Posterior vena cava (tissue), 2 donors: Measurements from ENCODE around the gene RBBP4. TPM values are rescaled to one million over a fixed set of nuclear protein-coding genes. Genes with fewer than 3 reads are reported as not detected.
A peak's percentile ranks its signal among the peaks of the same experiment; 100 is the strongest.
"Not testable (repeated sequence)": the region's sequence is repeated elsewhere in the genome, so short reads cannot be mapped to it uniquely, and the experiment has no call there.

Experiments
- DNase-seq: peaks from one replicate; pipeline ENCODE4 v3.0.0-alpha.2; 2020; ENCODE audit warnings: low spot score
- intact Hi-C, 2 donors: fragments of 100-400 bp; cut with DNase I; formaldehyde crosslinking; loops; one replicate each; pipeline versions ENCODE4 v1.14.1 to v1.14.2; 2022 to 2023
- total RNA-seq, 2 donors: library from RNA; stranded (reverse); fragmentation: NEBNext Ultra II Directional; extraction: Animal tissue kit (Norgen Biotek cat#: 25700); gene quantifications; one replicate each; pipeline ENCODE4 v1.2.1, GENCODE V29; 2021
- donor health status: DM: yes; HTN: yes; CAD: no.
- donor health status: DM: yes; HTN: yes; CAD: no.

The RBBP4 gene
- total RNA-seq, 2 donors from 2014 or later = 85.7 to 108 TPM

GRCh38 chr1:32635508-32636277 is 15.3 kb upstream of the RBBP4 start:
- DNase-seq = no peak
- intact Hi-C loops = no loop called here

GRCh38 chr1:32636914-32637645 is 13.9 kb upstream of the RBBP4 start:
- intact Hi-C loops = no loop called here
- no peak for DNase-seq

DNA sequence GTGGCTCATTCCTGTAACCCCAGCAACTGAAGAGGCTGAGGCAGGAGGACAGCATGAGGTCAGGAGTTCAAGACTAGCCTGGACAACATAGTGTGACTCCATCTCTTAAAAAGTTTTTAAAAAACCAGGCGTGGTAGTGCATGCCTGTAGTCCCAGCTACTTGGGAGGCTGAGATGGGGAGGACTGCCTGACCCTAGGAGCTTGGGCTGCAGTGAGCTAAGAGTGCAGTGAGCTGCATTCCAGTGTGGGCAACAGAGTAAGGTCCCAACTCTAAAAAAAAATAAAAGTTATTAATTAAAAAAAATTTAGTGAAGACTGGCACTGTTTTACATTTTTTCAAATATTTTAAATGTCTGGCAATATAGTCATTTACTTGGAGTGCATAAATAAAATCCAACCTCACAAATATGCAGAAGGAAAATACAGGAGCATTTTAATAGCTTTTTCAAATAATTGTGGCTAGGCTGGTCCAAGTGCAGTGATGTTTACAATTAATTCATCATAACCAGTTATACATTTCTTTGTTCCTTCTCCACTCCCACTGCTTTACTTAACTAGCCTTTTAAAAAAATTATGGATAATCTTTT is 11.4 kb upstream of the RBBP4 start:
- intact Hi-C loops = no loop called here
- no peak for DNase-seq

DNA sequence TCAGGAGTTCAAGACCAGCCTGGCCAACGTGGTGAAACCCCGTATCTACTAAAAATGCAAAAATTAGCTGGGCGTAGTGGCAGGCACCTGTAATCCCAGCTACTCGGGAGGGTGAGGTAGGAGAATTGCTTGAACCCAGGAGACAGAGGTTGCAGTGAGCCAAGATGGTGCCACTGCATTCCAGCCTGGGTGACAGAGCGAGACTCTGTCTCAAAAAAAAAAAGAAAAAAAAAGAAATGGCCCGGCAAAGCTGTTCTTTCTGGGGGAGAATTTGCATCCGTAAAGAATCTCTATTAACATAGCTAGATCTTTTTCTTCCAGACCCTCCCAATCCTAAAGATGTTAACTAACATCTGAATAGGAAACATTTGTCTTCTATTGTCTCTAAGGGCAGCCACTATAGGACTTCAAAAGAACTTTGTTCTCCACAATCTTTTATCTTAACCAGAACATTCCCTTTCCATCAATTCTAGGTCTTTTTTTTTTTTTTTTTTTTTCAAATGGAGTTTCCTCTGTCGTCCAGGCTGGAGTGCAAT is 8.6 kb upstream of the RBBP4 start:
- intact Hi-C loops, DNase-seq: not testable (repeated sequence)

DNA sequence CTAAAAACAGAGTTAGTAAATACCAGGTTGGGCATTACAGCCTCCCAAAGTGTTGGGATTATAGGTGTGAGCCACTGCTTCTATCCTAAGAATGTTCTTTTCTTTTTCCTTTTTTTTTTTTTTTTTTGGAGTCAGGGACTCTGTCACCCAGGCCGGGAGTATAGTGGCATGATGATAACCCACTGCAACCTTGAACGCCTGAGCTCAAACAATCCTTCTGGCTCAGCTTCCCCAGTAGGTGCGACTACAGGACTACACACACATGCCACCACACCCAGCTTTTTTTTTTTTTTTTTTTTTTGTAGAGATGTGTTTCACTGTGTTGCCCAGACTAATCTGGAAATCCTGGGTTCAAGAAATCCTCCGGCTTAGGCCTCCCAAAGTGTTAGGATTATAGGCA is 6.6 kb upstream of the RBBP4 start:
- no peak for DNase-seq
- intact Hi-C loops = no loop called here

DNA sequence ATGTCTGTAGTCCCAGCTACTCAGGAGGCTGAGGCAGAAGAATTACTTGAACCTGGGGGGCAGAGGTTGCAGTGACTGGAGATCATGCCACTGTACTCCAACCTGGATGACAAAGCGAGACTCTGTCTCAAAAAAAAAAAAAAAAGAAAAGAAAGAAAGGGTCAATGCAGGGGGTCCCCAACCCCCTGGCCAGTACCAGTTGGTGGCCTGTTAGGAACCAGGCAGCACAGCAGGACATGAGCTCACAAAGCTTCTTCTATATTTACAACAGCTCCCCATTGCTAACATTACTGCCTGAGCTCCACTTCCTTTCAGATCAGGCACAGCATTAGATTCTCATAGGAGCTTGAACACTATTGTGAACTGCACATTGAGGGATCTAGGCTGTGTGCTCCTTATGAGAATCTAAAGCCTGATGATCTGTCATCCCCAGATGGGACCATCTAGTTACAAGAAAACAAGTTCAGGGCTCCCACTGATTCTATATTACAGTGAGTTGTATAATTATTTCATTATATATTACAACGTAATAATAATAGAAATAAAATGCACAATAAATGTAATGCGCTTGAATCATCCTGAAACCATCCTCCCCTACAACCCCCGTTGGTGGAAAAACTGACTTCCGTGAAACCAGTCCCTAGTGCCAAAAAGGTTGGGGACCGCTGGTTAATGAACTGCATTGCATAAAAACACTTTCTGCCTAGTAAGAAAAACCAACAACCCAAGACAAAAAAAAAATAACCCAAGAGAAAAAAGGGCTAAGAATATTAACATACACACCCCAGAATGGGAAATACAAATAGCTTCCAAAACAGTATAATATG is 3.5 kb upstream of the RBBP4 start:
- no peak for DNase-seq
- intact Hi-C loops = no loop called here

DNA sequence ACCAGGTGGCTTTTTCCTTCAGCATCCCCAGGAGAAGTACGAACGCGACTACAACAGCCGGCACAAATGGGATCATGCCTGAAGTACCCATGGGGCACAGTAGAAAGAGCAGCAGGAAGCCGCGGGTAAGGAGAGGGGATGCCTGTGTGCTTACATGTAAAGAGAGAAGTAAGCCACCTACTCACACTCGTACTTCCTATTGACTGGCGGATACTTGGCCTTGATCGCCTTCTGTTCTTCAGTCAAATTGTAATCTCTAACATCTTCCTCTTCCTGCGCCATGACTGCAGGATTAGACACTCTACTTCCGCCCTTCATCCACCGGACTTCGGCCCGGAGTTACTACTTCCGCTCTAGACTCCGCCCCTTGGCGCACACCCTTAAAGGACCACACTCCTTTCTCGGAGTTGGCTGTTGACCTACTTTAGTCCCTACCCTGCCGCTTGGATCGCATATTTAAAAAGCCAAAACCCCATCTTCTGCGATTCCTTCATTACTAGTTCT is 708 bp upstream of the RBBP4 start, which contains the start of gene ZBTB8OS:
Gene ZBTB8OS, minus strand, starts transcription at position 303 of the 504 bp plus-strand sequence. Its CDS starts 21 bp downstream, at position 282.
- intact Hi-C loops = no loop called here
- DNase-seq = peak; percentile 96

DNA sequence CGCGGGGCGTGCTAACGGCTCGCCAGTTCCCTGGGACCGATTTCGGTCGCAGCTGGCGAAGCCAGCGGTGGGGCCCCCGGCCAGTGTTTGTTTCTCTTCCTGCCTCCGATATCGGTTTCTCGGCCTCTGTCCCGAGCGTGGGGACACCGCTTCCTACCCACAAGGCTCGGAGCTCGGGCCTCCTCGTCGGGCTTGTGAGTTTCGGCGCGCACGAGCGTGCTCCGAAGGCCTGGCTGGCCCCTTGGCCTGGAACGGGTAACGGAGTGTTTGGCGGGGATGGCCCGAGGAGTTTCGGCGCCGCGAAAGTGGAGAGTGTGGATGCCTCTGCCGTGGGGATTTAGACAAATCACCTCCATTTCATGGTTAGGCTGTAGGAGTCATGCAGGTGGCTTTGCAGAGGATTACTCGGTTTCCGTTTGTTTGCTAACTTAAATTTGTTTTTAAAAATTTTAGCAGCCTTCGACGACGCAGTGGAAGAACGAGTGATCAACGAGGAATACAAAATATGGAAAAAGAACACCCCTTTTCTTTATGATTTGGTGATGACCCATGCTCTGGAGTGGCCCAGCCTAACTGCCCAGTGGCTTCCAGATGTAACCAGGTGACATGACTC is 559 bp downstream of the RBBP4 start:
- DNase-seq = no peak
- intact Hi-C loops = no loop called here

DNA sequence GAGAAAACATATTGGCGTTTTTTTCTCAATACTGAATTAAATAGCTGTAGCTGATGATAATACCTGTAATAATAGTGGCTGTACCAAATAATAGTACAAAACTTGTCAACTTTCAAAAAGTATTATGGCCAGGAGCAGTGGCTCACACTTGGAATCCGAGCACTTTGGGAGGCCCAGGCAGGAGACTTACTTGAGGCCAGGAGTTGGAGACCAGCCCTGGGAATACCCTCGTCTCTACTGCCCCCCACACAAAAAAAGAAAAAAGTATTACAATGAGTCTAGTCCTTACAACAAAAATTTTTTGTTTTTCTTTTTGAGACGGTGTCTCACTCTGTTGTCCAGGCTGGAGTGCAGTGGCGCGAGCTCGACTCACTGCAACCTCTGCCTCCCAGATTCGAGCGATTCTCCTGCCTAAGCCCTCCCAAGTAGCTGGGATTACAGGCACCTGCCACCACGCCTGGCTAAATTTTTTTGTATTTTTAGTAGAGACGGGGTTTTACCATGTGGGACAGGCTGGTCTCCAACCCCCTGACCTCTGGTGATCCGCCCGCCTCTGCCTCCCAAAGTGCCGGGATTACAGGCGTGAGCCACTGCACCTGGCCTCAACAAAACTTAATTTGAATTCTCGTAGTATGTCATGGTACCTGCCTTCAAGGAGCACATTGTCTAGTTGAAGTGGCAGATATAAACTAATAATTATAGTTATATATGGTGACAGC is 1.4 kb downstream of the RBBP4 start:
- intact Hi-C loops = no loop called here
- no peak for DNase-seq

GRCh38 chr1:32659581-32659980 is 8.6 kb downstream of the RBBP4 start:
- DNase-seq = no peak
- intact Hi-C loops = no loop called here

GRCh38 chr1:32665915-32666314 is 14.9 kb downstream of the RBBP4 start:
- DNase-seq = no peak
- intact Hi-C loops = no loop called here

- intact Hi-C loops = no loop called here
- DNase-seq = no peak
These were observed 16.0 kb downstream of the RBBP4 start for GRCh38 chr1:32666901-32667566.

DNA sequence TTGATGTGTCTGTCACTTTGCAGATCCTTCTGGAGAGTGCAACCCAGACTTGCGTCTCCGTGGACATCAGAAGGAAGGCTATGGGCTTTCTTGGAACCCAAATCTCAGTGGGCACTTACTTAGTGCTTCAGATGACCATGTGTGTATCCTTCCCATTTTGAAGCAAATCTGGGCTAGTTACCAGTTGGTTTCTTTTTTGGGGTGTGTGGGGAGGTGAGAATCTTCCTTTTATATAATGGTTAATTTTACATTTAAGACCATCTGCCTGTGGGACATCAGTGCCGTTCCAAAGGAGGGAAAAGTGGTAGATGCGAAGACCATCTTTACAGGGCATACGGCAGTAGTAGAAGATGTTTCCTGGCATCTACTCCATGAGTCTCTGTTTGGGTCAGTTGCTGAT is 17.7 kb downstream of the RBBP4 start:
- intact Hi-C loops, DNase-seq: not testable (repeated sequence)

DNA sequence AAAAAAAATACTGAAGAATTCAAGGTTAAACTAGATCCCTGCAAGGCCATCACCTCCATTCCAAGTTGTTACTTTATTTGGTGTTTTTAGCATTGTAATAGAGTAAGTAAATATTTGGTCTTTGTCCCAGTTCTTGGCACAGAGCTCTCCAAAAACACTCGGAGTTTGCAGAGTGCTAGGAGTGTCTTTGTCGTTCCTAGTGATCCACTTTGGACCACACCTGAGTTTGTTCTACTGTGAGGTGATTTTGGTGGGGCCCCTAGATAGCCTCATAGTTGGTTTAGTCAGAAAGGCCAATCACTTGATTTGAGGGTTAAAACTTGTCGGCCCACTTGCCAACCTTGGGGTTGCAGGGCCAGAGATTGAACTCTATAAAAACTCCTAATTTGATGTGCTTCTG is 25.9 kb downstream of the RBBP4 start:
- intact Hi-C loops = no loop called here
- no peak for DNase-seq

GRCh38 chr1:32679993-32680392 is 29.0 kb downstream of the RBBP4 start:
- intact Hi-C loops = not testable (repeated sequence)

GRCh38 chr1:32680642-32681041 is 29.6 kb downstream of the RBBP4 start:
- no peak for DNase-seq
- intact Hi-C loops = no loop called here

More at GRCh38 chr1:32679993-32680392, 29.0 kb downstream of the RBBP4 start:
- not testable (repeated sequence) for DNase-seq

DNA sequence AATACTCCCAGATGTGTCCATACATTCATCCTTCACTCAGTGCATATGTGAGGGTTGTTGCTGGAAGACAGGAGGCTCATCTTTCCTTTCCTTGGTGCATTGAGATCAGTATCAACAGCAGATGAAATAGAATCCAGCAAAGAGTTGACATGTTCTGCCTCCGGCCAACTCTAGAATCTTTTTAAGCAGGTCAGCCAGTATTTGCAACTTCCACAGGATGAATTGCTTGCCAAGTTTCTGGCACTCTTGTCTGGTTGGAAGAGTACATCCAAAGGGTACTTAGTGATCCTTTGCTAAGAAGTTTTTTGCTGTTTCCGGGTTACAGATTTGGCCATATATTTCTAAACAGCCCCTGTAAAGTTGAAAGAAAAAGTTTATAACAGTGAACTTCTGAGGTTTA is 30.5 kb downstream of the RBBP4 start:
- intact Hi-C loops = no loop called here

More for the DNA sequence above, 30.5 kb downstream of the RBBP4 start:
- DNase-seq = no peak
